ENCODE data around the gene TXNDC5.

DNA sequence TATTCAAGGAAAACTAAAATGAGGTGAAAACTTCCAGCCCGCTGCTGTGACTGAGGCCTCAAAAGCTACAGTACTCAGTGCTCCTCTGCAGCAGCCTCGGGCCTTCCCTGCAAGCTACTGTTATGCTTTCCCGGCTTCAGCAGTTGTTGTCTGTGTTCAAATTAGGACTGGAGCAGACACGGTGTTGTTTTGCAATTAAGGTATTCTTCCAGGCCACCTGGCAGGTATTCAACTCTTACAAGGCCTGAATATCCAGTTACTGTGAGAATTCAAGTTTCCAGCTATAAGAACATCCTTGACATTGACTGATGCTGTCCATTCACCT is 10.7 kb downstream of the TXNDC5 start:
- TF ChIP-seq POLR2A (IDR thresholded peaks at IDR 0.05) = no peak
- TF ChIP-seq, protein P1, sequence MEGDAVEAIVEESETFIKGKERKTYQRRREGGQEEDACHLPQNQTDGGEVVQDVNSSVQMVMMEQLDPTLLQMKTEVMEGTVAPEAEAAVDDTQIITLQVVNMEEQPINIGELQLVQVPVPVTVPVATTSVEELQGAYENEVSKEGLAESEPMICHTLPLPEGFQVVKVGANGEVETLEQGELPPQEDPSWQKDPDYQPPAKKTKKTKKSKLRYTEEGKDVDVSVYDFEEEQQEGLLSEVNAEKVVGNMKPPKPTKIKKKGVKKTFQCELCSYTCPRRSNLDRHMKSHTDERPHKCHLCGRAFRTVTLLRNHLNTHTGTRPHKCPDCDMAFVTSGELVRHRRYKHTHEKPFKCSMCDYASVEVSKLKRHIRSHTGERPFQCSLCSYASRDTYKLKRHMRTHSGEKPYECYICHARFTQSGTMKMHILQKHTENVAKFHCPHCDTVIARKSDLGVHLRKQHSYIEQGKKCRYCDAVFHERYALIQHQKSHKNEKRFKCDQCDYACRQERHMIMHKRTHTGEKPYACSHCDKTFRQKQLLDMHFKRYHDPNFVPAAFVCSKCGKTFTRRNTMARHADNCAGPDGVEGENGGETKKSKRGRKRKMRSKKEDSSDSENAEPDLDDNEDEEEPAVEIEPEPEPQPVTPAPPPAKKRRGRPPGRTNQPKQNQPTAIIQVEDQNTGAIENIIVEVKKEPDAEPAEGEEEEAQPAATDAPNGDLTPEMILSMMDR (IDR thresholded peaks at IDR 0.05) = no peak
